ENCODE data around the gene PIK3CA. TPM values are rescaled to one million over a fixed set of nuclear protein-coding genes. Genes with fewer than 3 reads are reported as not detected.

Gene PIK3CA
- total RNA-seq, 2 donors from 2014 or later, result 6.3 to 11.7 TPM

DNA sequence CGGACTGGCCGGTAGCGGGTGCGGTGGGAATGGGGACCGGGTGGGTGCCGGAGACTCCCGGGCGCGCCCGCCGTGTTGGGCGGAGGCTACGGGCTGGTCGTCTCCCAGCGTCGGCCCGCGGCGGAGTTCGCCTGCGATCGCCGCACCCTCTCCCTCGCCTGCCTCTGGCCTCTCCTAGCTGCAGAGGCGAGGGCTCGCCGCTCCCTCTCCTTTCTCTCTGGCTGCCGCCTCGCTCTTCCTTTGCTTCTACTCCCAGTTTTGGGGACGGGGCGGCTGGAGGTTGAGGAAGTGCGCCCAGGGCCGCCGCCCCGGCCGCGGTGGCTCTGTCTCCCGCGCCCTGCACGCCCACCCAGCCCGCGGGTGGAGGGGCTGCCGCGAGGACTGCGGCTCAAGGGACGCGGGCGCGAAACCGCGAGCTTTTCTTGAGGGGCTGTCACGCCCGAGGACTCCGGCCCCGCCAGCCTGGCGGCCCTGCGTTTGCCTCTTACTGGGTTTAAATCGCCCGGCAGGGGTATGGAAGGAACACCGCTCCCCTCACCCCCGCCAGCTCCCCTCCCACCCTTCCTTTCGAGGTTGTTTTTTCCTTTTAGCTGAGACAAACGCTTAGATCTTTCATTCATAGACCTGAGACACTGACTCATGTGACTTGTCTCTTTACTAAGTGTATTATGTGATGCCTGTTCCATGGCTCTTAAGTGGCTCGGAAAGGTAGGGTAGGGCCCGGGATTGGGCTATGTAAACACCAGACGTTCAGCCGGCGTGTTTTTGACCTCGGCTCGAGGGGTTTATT is 654 bp downstream of the PIK3CA start:
- Histone ChIP-seq H3K36me3 (replicated peaks in 1 of 2; ENCODE audit: insufficient read depth in 1 of 2, low read depth in 2 of 2) (no peaks in the 10 kb centered on the region), H3K27me3 (no peaks in the 10 kb centered on the region), H3K4me1 (peaks cover 23% of the 10 kb centered on the region), H3K9me3 (no peaks in the 10 kb centered on the region), H3K27ac (peak overlapping the region; percentile 92 to 99 (median 96)), H3K4me3 (peak overlapping the region; percentile 53 to 100)
- peak; percentile 43 to 56 (median 50) for DNase-seq
- peak; percentile 18 to 47 (median 40) for TF ChIP-seq POLR2A (IDR thresholded peaks at IDR 0.05)
- TF ChIP-seq, protein P1, sequence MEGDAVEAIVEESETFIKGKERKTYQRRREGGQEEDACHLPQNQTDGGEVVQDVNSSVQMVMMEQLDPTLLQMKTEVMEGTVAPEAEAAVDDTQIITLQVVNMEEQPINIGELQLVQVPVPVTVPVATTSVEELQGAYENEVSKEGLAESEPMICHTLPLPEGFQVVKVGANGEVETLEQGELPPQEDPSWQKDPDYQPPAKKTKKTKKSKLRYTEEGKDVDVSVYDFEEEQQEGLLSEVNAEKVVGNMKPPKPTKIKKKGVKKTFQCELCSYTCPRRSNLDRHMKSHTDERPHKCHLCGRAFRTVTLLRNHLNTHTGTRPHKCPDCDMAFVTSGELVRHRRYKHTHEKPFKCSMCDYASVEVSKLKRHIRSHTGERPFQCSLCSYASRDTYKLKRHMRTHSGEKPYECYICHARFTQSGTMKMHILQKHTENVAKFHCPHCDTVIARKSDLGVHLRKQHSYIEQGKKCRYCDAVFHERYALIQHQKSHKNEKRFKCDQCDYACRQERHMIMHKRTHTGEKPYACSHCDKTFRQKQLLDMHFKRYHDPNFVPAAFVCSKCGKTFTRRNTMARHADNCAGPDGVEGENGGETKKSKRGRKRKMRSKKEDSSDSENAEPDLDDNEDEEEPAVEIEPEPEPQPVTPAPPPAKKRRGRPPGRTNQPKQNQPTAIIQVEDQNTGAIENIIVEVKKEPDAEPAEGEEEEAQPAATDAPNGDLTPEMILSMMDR (IDR thresholded peaks at IDR 0.05), result no peak
- peak; percentile 46 for ATAC-seq
- intact Hi-C loops (cut with DNase I), result no loop called here
- 0 to 1% methylated on average over 42 to 69 of the region's 70 CpGs for WGBS, 2 donors

DNA sequence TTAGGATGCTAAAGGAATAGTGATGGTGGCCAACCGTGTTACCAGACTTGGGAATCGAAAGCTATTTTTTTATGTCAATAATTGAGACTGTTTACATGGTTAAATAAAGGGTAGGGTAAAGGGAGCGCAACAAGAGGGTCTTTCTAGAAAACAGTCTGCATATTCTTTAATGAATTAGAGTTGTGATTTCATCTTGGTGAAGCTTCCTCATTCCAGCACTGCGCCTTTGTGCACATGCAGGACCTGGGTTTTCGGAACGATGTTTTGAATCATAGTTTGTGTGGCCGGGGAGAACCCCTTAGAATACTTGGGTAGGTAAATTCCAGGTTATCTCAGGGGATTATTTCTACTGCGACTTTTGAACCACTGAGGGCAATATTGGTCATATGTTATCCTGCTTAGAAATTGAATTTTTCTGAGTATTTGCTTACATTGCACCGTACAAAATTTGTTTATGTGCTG is 1.3 kb downstream of the PIK3CA start:
- ATAC-seq (no peak), DNase-seq (peak in 3 of 4 donors; percentile 14 to 33 (median 28))
- TF ChIP-seq POLR2A (IDR thresholded peaks at IDR 0.05), result peak in 1 of 3 donors; percentile 18
- TF ChIP-seq, protein P1 (IDR thresholded peaks at IDR 0.05), result no peak
- H3K9me3 ChIP-seq, result no peaks in the 10 kb centered on the region
- intact Hi-C loops (cut with DNase I), result no loop called here
- H3K4me1 ChIP-seq, result peaks cover 23% of the 10 kb centered on the region
- peak overlapping the region; percentile 53 to 100 for H3K4me3 ChIP-seq
- H3K27ac ChIP-seq, result peak overlapping the region; percentile 92 to 99 (median 96)
- WGBS, 2 donors, result 1% methylated on average over 9 of the region's 9 CpGs
- H3K36me3 ChIP-seq (replicated peaks in 1 of 2; ENCODE audit: insufficient read depth in 1 of 2, low read depth in 2 of 2), result no peaks in the 10 kb centered on the region
- no peaks in the 10 kb centered on the region for H3K27me3 ChIP-seq

DNA sequence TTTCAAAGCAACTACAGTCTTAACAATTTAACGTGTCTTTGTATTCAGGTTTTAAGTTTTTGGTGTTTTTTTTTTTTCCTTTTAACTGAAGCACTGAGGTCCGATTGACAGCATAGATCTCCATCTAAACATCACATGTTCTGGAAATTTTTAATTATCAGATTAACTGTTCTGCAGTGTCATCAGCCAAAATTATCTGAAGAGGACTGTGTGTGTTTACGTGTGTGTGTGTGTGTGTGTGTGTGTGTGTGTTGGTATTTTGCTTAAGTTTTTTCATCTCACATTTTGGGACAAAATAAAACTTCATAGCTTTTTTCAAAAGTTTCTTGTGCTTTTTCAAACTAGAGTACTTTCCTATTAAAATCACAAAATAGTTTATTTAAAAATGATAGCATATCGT is 1.8 kb downstream of the PIK3CA start:
- Histone ChIP-seq H3K27ac (peak overlapping the region in 2 of 4 donors; percentile 98 to 99), H3K36me3 (replicated peaks in 1 of 2; ENCODE audit: insufficient read depth in 1 of 2, low read depth in 2 of 2) (no peaks in the 10 kb centered on the region), H3K4me3 (no peak overlapping the region), H3K4me1 (peaks cover 23% of the 10 kb centered on the region), H3K9me3 (no peaks in the 10 kb centered on the region), H3K27me3 (no peaks in the 10 kb centered on the region)
- TF ChIP-seq, protein P1 (IDR thresholded peaks at IDR 0.05), result no peak
- TF ChIP-seq POLR2A (IDR thresholded peaks at IDR 0.05), result no peak
- ATAC-seq (no peak), DNase-seq (no peak)
- intact Hi-C loops (cut with DNase I), result no loop called here
- 27% methylated on average over 4 of the region's 4 CpGs for WGBS, 2 donors

DNA sequence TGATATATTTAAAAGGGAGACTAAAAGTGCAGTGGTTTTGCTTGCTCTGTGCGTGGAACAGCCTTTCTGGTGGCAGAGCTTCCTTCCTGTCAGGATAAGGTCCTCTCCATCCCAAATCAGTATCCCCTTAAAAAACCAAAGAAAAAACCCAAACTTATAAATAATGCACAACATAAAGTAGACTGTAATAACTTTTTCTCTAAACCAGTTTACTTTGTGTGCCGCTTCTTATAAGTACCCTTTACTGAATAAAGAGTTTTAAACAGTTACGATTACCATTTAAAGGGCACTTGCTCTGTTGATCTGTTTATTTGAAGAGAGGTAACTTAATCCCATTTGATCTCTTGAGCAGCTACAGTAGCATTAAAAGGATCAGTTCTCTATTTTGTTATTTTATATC is 2.5 kb downstream of the PIK3CA start:
- 84% methylated on average over 3 of the region's 3 CpGs for WGBS, 2 donors
- ATAC-seq, result no peak
- DNase-seq, result no peak
- H3K27ac ChIP-seq, result no peak overlapping the region
- H3K4me1 ChIP-seq, result peaks cover 23% of the 10 kb centered on the region
- H3K9me3 ChIP-seq, result no peaks in the 10 kb centered on the region
- no peak overlapping the region for H3K4me3 ChIP-seq
- intact Hi-C loops (cut with DNase I), result no loop called here
- H3K27me3 ChIP-seq, result no peaks in the 10 kb centered on the region
- H3K36me3 ChIP-seq (replicated peaks in 1 of 2; ENCODE audit: insufficient read depth in 1 of 2, low read depth in 2 of 2), result no peaks in the 10 kb centered on the region
- TF ChIP-seq POLR2A (IDR thresholded peaks at IDR 0.05), result no peak
- TF ChIP-seq, protein P1 (IDR thresholded peaks at IDR 0.05), result no peak

DNA sequence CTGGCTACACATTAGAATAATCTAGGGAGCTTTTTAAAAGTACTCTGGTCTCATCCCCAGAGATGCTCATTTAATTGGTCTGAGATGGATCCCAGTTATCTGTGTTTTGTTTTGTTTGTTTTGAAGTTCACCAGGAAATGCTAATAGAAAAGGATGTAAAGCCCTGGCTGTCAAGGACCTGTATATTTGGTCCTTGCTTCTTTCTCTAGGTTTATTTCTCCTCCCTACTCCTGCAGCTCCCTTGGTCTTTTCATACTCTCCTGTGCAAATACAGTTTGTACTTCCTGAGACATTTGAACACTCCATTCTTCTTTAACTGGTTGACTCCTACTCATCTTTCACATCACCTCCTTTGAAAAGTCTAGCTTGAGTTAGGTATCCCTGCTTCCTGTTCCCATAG is 3.3 kb downstream of the PIK3CA start:
- peaks cover 23% of the 10 kb centered on the region for H3K4me1 ChIP-seq
- H3K9me3 ChIP-seq, result no peaks in the 10 kb centered on the region
- DNase-seq (no peak), ATAC-seq (no peak)
- intact Hi-C loops (cut with DNase I), result no loop called here
- H3K27me3 ChIP-seq, result no peaks in the 10 kb centered on the region
- no peak for TF ChIP-seq POLR2A (IDR thresholded peaks at IDR 0.05)
- TF ChIP-seq, protein P1 (IDR thresholded peaks at IDR 0.05), result no peak
- no peak overlapping the region for H3K4me3 ChIP-seq
- no peak overlapping the region for H3K27ac ChIP-seq
- no peaks in the 10 kb centered on the region for H3K36me3 ChIP-seq (replicated peaks in 1 of 2; ENCODE audit: insufficient read depth in 1 of 2, low read depth in 2 of 2)
